H9 (cell line): Measurements from ENCODE around the gene MYLK3. TPM values are rescaled to one million over a fixed set of nuclear protein-coding genes. Genes with fewer than 3 reads are reported as not detected.

ENCODE experiments used
- DNase-seq: peaks from one replicate; pipeline ENCODE4 v3.0.0-alpha.2; 2017
- H2AFZ ChIP-seq: one replicate; pipeline ENCODE4 v1.6.1; 2013; ENCODE audit warnings: mild to moderate bottlenecking, low read length, control low read depth, moderate library complexity
- H2AK5ac ChIP-seq: 2 replicates; pipeline ENCODE4 v1.6.1; 2013; ENCODE audit warnings: low read length, control low read depth, mixed read lengths; ENCODE audit not compliant: insufficient read length
- H2BK120ac ChIP-seq: one replicate; pipeline ENCODE4 v1.6.1; 2013; ENCODE audit warnings: low read depth, mild to moderate bottlenecking, low read length, control low read depth, inconsistent platforms; ENCODE audit not compliant: poor library complexity, severe bottlenecking
- H2BK12ac ChIP-seq: 2 replicates; pipeline ENCODE4 v1.6.1; 2013; ENCODE audit warnings: low read length, control low read depth, mixed read lengths, low read depth; ENCODE audit not compliant: insufficient read length
- H2BK15ac ChIP-seq: 2 replicates; pipeline ENCODE4 v1.6.1; 2013; ENCODE audit warnings: low read depth, low read length, control low read depth
- H2BK20ac ChIP-seq: one replicate; pipeline ENCODE4 v1.6.1; 2013; ENCODE audit warnings: low read depth, mild to moderate bottlenecking, low read length, control low read depth, inconsistent platforms; ENCODE audit not compliant: poor library complexity, severe bottlenecking
- H2BK5ac ChIP-seq: 2 replicates; pipeline ENCODE4 v1.6.1; 2013; ENCODE audit warnings: low read length, control low read depth, mixed read lengths; ENCODE audit not compliant: insufficient read length
- H3K14ac ChIP-seq: 2 replicates; pipeline ENCODE4 v1.6.1; 2013; ENCODE audit warnings: low read length, control low read depth; ENCODE audit not compliant: insufficient read depth
- H3K18ac ChIP-seq: 2 replicates; pipeline ENCODE4 v1.6.1; 2013; ENCODE audit warnings: low read depth, mild to moderate bottlenecking, mixed read lengths, low read length, control low read depth; ENCODE audit not compliant: insufficient read length
- H3K23ac ChIP-seq: 2 replicates; pipeline ENCODE4 v1.6.1; 2013; ENCODE audit warnings: low read length, control low read depth, mixed read lengths, low read depth; ENCODE audit not compliant: insufficient read length
- H3K23me2 ChIP-seq: 2 replicates; pipeline ENCODE4 v1.6.1; 2013; ENCODE audit warnings: low read depth, mild to moderate bottlenecking, mixed read lengths, low read length, control low read depth; ENCODE audit not compliant: insufficient read length, poor library complexity, severe bottlenecking
- H3K27ac ChIP-seq: 2 replicates; pipeline ENCODE4 v1.5.1; 2013; ENCODE audit warnings: low read length, control low read depth, mixed read lengths, low read depth; ENCODE audit not compliant: insufficient read length
- H3K27me3 ChIP-seq: 2 replicates; pipeline ENCODE4 v1.6.1; 2013; ENCODE audit warnings: low read length, control low read depth, inconsistent platforms; ENCODE audit not compliant: insufficient read depth
- H3K4ac ChIP-seq: 2 replicates; pipeline ENCODE4 v1.6.1; 2013; ENCODE audit warnings: low read depth, mild to moderate bottlenecking, control low read depth, inconsistent platforms, low read length, moderate library complexity
- H3K4me1 ChIP-seq: 2 replicates; pipeline ENCODE4 v1.6.1; 2013; ENCODE audit warnings: low read length, control low read depth, inconsistent platforms; ENCODE audit not compliant: insufficient read depth
- H3K4me2 ChIP-seq: 2 replicates; pipeline ENCODE4 v1.6.1; 2013; ENCODE audit warnings: low read length, control low read depth, mixed read lengths; ENCODE audit not compliant: insufficient read length, insufficient read depth
- H3K56ac ChIP-seq: 2 replicates; pipeline ENCODE4 v1.6.1; 2013; ENCODE audit warnings: low read depth, mild to moderate bottlenecking, mixed read lengths, low read length, control low read depth; ENCODE audit not compliant: insufficient read length
- H3K79me1 ChIP-seq: 2 replicates; pipeline ENCODE4 v1.6.1; 2013; ENCODE audit warnings: low read depth, mild to moderate bottlenecking, moderate library complexity, low read length, control low read depth, inconsistent platforms; ENCODE audit not compliant: insufficient read depth, poor library complexity, severe bottlenecking
- H3K79me2 ChIP-seq: 2 replicates; pipeline ENCODE4 v1.6.1; 2013; ENCODE audit warnings: low read length, control low read depth, inconsistent platforms; ENCODE audit not compliant: insufficient read depth
- H3K9ac ChIP-seq: 2 replicates; pipeline ENCODE4 v1.6.1; 2013; ENCODE audit warnings: low read length, control low read depth, mixed read lengths; ENCODE audit not compliant: insufficient read length; ENCODE audit errors: extremely low read depth
- H3K9me3 ChIP-seq: one replicate; pipeline ENCODE4 v1.6.1; 2013; ENCODE audit warnings: low read depth, low read length, inconsistent platforms; ENCODE audit not compliant: control insufficient read depth
- H3T11ph ChIP-seq: one replicate; pipeline ENCODE4 v1.6.1; 2013; ENCODE audit warnings: mild to moderate bottlenecking, low read length, control low read depth, inconsistent platforms
- H4K20me1 ChIP-seq: one replicate; pipeline ENCODE4 v1.6.1; 2013; ENCODE audit not compliant: control insufficient read depth, insufficient read length, insufficient read depth
- H4K5ac ChIP-seq: 2 replicates; pipeline ENCODE4 v1.6.1; 2013; ENCODE audit warnings: low read depth, mild to moderate bottlenecking, mixed read lengths, low read length, control low read depth; ENCODE audit not compliant: insufficient read length
- H4K8ac ChIP-seq: replicated peaks from 2 replicates; pipeline ENCODE4 v1.6.1; 2013; ENCODE audit warnings: low read length, control low read depth, mixed read lengths, low read depth; ENCODE audit not compliant: insufficient read length
- H4K91ac ChIP-seq: 2 replicates; pipeline ENCODE4 v1.6.1; 2013; ENCODE audit warnings: low read depth, mild to moderate bottlenecking, moderate library complexity, mixed read lengths, low read length, control low read depth; ENCODE audit not compliant: insufficient read length
- H3K27ac Mint-ChIP-seq, 3 experiments: 2 replicates in 2 of 3; 3 replicates in 1 of 3; pipeline ENCODE4 v1.8.0; 2020 to 2021; ENCODE audit warnings: mixed read lengths in 3 of 3, mild to moderate bottlenecking in 1 of 3, moderate library complexity in 1 of 3
- H3K27me3 Mint-ChIP-seq: 2 replicates; pipeline ENCODE4 v1.8.0; 2021; ENCODE audit warnings: low read depth, mild to moderate bottlenecking, moderate library complexity, mixed read lengths
- H3K36me3 Mint-ChIP-seq, 3 experiments: 2 replicates in 2 of 3; 3 replicates in 1 of 3; pipeline ENCODE4 v1.8.0; 2020 to 2021; ENCODE audit warnings: low read depth in 3 of 3, mixed read lengths in 3 of 3; ENCODE audit not compliant: insufficient read depth in 1 of 3
- H3K4me1 Mint-ChIP-seq, 2 experiments: 2 replicates each; pipeline ENCODE4 v1.8.0; 2020; ENCODE audit warnings: mixed read lengths in 2 of 2
- H3K4me3 Mint-ChIP-seq, 2 experiments: 2 replicates in 1 of 2; 3 replicates in 1 of 2; pipeline ENCODE4 v1.8.0; 2020 to 2021; ENCODE audit warnings: mild to moderate bottlenecking in 2 of 2, mixed read lengths in 2 of 2, moderate library complexity in 1 of 2
- H3K9me3 Mint-ChIP-seq, 2 experiments: 2 replicates in 1 of 2; 3 replicates in 1 of 2; pipeline ENCODE4 v1.8.0; 2020; ENCODE audit warnings: mild to moderate bottlenecking in 2 of 2, mixed read lengths in 2 of 2, moderate library complexity in 1 of 2
- WGBS: extraction: QIAGEN DNeasy Blood & Tissue Kit; methylation state at CpG from one replicate; pipeline ENCODE4 v1.1.7; 2013; ENCODE audit warnings: missing lambda C conversion rate, low lambda C conversion rate, mixed read lengths; ENCODE audit not compliant: insufficient read length; ENCODE audit errors: extremely low coverage; 5-methylcytosine and 5-hydroxymethylcytosine counted together
- total RNA-seq: library from RNA; stranded (reverse); gene quantifications from 2 replicates; pipeline ENCODE4 v1.2.1, GENCODE V29; 2021
- TF ChIP-seq, protein P1 (sequence below): fragments of 200-600 bp; sonication (generic); conservative IDR thresholded peaks from 3 replicates; pipeline ENCODE4 v1.8.0; 2021; ENCODE audit warnings: antibody characterized with exemption, mild to moderate bottlenecking

The MYLK3 gene
- total RNA-seq, 1 experiment from 2014 or later, result 0.90 TPM

DNA sequence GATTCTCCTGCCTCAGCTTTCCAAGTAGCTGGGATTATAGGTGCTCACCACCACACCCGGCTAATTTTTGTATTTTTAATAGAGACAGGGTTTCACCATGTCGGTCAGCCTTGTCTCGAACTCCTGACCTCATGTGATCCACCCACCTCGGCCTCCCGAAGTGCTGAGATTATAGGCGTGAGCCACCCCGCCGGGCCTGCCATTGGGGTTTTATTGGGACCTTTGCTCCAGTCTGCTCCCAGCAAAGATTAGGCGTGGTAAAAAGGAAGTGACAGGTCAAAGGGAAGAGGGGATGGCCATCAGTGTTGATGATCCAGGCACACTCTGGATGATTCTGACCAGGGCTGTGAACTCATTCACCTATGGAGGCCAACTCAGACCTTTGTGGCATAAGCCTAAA, 20.5 kb downstream of the MYLK3 start:
- Mint-ChIP-seq H3K4me1 (peaks cover 0 to 3% of the 10 kb centered on the region in 2 experiments; a peak in 1 of 4 replicates), H3K4me3 (no peak overlapping the region), H3K36me3 (no peaks in the 10 kb centered on the region; a peak in 1 of 7 replicates), H3K27ac (no peak overlapping the region), H3K9me3 (peaks cover 3 to 5% of the 10 kb centered on the region in 2 experiments; a peak in 4 of 5 replicates), H3K27me3 (no peaks in the 10 kb centered on the region)
- H3K79me2 ChIP-seq, result no peaks in the 10 kb centered on the region
- H2AFZ ChIP-seq, result no peak overlapping the region
- no peak overlapping the region for H2BK12ac ChIP-seq
- H4K91ac ChIP-seq, result no peak overlapping the region
- H3K79me1 ChIP-seq, result no peaks in the 10 kb centered on the region
- no peak overlapping the region for H3K56ac ChIP-seq
- H3K27ac ChIP-seq, result no peak overlapping the region
- H3K4ac ChIP-seq, result no peak overlapping the region
- no peak overlapping the region for H3K14ac ChIP-seq
- no peak overlapping the region for H2AK5ac ChIP-seq
- no peak overlapping the region for H3K18ac ChIP-seq
- H4K8ac ChIP-seq, result no peak overlapping the region
- no CpG with 5 or more reads among the region's 9 CpGs for WGBS
- no peak overlapping the region for H3T11ph ChIP-seq
- no peak overlapping the region for H2BK20ac ChIP-seq
- DNase-seq, result no peak
- no peak overlapping the region for H3K9ac ChIP-seq
- H3K9me3 ChIP-seq, result no peaks in the 10 kb centered on the region
- no peaks in the 10 kb centered on the region for H3K23me2 ChIP-seq
- no peaks in the 10 kb centered on the region for H3K4me1 ChIP-seq
- H3K23ac ChIP-seq, result no peak overlapping the region
- TF ChIP-seq, protein P1, sequence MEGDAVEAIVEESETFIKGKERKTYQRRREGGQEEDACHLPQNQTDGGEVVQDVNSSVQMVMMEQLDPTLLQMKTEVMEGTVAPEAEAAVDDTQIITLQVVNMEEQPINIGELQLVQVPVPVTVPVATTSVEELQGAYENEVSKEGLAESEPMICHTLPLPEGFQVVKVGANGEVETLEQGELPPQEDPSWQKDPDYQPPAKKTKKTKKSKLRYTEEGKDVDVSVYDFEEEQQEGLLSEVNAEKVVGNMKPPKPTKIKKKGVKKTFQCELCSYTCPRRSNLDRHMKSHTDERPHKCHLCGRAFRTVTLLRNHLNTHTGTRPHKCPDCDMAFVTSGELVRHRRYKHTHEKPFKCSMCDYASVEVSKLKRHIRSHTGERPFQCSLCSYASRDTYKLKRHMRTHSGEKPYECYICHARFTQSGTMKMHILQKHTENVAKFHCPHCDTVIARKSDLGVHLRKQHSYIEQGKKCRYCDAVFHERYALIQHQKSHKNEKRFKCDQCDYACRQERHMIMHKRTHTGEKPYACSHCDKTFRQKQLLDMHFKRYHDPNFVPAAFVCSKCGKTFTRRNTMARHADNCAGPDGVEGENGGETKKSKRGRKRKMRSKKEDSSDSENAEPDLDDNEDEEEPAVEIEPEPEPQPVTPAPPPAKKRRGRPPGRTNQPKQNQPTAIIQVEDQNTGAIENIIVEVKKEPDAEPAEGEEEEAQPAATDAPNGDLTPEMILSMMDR, result no peak
- H3K4me2 ChIP-seq, result no peak overlapping the region
- no peaks in the 10 kb centered on the region for H3K27me3 ChIP-seq
- no peak overlapping the region for H2BK5ac ChIP-seq
- no peak overlapping the region for H2BK120ac ChIP-seq
- H2BK15ac ChIP-seq, result no peak overlapping the region
- H4K20me1 ChIP-seq, result no peaks in the 10 kb centered on the region
- no peak overlapping the region for H4K5ac ChIP-seq
